ENCODE results near the gene TMEM74B. TPM values are rescaled to one million over a fixed set of nuclear protein-coding genes. Genes with fewer than 3 reads are reported as not detected.

Gene TMEM74B
- total RNA-seq, 1 donor from 2014 or later: 15.6 TPM

DNA sequence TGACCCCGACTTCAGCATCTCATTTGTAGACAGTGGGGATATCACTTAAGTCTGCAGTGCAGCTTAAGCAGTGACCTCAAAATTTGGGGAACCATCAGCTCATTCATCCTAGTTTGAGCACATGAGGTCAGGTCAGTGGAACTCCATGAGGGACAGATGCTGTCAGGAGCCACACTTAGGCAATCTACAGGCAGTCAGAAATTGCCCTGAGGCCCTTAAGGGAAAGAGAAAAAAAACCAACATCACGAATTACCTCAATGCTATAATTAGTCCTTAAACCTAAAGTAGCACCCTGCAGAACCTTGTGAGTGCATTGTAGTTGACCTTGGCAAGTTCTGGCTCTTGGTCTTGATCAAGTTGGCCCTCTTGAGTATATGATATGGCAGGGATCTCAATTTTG lies 21.1 kb downstream of the TMEM74B start:
- Mint-ChIP-seq H3K4me1 (ENCODE audit: low read depth) (no peaks in the 10 kb centered on the region), H3K36me3 (ENCODE audit: insufficient read depth) (peaks cover 24% of the 10 kb centered on the region), H3K9me3 (ENCODE audit: low read depth) (no peaks in the 10 kb centered on the region), H3K27ac (no peak overlapping the region), H3K27me3 (no peaks in the 10 kb centered on the region), H3K4me3 (ENCODE audit: low read depth) (no peak overlapping the region)
- DNase-seq (ENCODE audit: low spot score, unreplicated experiment): no peak
- TF ChIP-seq, protein P1, sequence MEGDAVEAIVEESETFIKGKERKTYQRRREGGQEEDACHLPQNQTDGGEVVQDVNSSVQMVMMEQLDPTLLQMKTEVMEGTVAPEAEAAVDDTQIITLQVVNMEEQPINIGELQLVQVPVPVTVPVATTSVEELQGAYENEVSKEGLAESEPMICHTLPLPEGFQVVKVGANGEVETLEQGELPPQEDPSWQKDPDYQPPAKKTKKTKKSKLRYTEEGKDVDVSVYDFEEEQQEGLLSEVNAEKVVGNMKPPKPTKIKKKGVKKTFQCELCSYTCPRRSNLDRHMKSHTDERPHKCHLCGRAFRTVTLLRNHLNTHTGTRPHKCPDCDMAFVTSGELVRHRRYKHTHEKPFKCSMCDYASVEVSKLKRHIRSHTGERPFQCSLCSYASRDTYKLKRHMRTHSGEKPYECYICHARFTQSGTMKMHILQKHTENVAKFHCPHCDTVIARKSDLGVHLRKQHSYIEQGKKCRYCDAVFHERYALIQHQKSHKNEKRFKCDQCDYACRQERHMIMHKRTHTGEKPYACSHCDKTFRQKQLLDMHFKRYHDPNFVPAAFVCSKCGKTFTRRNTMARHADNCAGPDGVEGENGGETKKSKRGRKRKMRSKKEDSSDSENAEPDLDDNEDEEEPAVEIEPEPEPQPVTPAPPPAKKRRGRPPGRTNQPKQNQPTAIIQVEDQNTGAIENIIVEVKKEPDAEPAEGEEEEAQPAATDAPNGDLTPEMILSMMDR (IDR thresholded peaks at IDR 0.05; ENCODE audit: unreplicated experiment): no peak

DNA sequence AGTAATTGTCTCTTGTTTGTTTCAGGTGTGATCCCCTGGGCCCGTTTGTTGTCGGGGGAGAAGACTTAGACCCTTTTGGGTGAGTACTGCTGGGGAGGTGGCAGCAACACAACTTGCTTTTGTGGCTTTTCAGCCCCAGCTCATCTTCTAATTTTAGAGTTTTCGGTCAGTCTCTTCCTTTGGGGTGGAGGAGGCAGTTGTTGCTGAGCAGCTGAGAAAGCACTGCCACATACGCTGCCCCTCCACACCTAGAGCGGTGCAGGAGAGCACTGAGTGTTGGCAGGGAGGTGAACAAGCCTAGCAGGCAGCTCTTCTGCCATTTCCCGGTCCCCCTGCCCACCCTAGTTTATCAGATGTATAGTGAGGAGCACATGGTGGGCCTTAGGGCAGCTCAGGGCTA lies 21.7 kb downstream of the TMEM74B start:
- no peaks in the 10 kb centered on the region for H3K9me3 Mint-ChIP-seq (ENCODE audit: low read depth)
- H3K36me3 Mint-ChIP-seq (ENCODE audit: insufficient read depth): peaks cover 21% of the 10 kb centered on the region
- H3K4me3 Mint-ChIP-seq (ENCODE audit: low read depth): no peak overlapping the region
- TF ChIP-seq, protein P1 (IDR thresholded peaks at IDR 0.05; ENCODE audit: unreplicated experiment): no peak
- H3K27me3 Mint-ChIP-seq: no peaks in the 10 kb centered on the region
- H3K27ac Mint-ChIP-seq: no peak overlapping the region
- DNase-seq (ENCODE audit: low spot score, unreplicated experiment): no peak
- no peaks in the 10 kb centered on the region for H3K4me1 Mint-ChIP-seq (ENCODE audit: low read depth)

DNA sequence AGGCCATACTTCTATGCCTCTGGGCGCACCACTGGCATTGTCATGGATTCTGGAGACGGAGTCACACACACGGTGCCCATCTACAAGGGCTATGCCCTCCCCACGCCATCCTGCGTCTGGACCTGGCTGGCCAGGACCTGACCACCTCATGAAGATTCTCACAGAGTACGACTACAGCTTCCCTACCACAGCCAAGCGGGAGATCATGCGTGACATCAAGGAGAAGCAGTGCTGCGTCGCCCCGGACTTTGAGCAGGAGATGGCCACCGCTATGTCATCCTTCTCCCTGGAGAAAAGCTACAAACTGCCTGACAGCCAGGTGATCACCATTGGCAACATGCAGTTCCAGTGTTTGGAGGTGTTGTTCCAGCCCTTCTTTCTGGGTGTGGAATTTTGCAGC lies 23.8 kb downstream of the TMEM74B start:
- no peak overlapping the region for H3K27ac Mint-ChIP-seq

DNA sequence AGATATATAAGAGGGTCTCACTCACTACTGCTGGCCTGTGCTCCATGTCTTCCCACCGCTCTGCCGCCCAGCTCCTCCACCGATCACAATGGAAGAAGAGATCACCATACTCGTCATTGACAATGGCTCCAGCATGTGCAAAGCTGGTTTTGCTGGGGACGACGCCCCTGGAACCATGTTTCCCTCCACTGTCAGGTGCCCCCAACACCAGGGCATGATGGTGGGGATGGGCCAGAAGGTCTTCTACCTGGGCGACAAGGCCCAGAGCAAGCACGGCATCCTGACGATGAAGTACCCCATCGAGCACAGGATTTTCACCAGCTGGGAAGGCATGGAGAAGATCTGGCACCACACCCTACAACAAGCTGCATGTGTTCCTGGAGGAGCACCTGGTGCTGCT lies 24.3 kb downstream of the TMEM74B start:
- H3K27me3 Mint-ChIP-seq: no peaks in the 10 kb centered on the region
- no peak overlapping the region for H3K27ac Mint-ChIP-seq
- TF ChIP-seq, protein P1 (IDR thresholded peaks at IDR 0.05; ENCODE audit: unreplicated experiment): no peak
- H3K36me3 Mint-ChIP-seq (ENCODE audit: insufficient read depth): peaks cover 24% of the 10 kb centered on the region
- H3K4me3 Mint-ChIP-seq (ENCODE audit: low read depth): no peak overlapping the region
- H3K9me3 Mint-ChIP-seq (ENCODE audit: low read depth): peaks cover 4% of the 10 kb centered on the region
- DNase-seq (ENCODE audit: low spot score, unreplicated experiment): no peak
- H3K4me1 Mint-ChIP-seq (ENCODE audit: low read depth): no peaks in the 10 kb centered on the region

More for the DNA sequence above, 23.8 kb downstream of the TMEM74B start:
- H3K4me3 Mint-ChIP-seq (ENCODE audit: low read depth): no peak overlapping the region
- peaks cover 2% of the 10 kb centered on the region for H3K9me3 Mint-ChIP-seq (ENCODE audit: low read depth)
- H3K27me3 Mint-ChIP-seq: no peaks in the 10 kb centered on the region
- TF ChIP-seq, protein P1 (IDR thresholded peaks at IDR 0.05; ENCODE audit: unreplicated experiment): no peak
- H3K36me3 Mint-ChIP-seq (ENCODE audit: insufficient read depth): peaks cover 19% of the 10 kb centered on the region
- DNase-seq (ENCODE audit: low spot score, unreplicated experiment): no peak
- H3K4me1 Mint-ChIP-seq (ENCODE audit: low read depth): no peaks in the 10 kb centered on the region

DNA sequence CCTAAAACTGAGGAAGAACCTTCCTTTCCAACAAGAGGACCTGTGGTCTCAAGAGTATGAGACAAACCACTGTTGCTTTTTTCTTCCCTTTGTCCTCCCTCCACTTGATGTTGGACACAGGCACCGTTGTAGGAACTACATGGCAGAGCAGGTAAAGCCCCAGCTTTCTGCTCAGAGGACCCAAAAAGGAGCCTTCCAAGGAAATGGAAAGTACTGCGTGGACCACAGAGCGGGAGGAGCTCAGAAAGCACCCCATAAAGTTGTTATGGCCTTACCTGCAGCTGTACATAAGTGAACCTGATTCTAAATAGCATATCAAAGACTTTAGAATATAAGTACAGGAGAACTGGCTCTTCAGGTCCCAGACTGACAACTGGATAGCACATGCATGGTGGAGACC lies 29.4 kb downstream of the TMEM74B start:
- Mint-ChIP-seq H3K27ac (no peak overlapping the region), H3K4me3 (ENCODE audit: low read depth) (no peak overlapping the region), H3K27me3 (no peaks in the 10 kb centered on the region), H3K4me1 (ENCODE audit: low read depth) (peaks cover 5% of the 10 kb centered on the region), H3K36me3 (ENCODE audit: insufficient read depth) (peaks cover 28% of the 10 kb centered on the region), H3K9me3 (ENCODE audit: low read depth) (peaks cover 4% of the 10 kb centered on the region)
- no peak for DNase-seq (ENCODE audit: low spot score, unreplicated experiment)
- TF ChIP-seq, protein P1 (IDR thresholded peaks at IDR 0.05; ENCODE audit: unreplicated experiment): no peak
